IPS-NIHi11 (cell line): ENCODE data around the gene RNF130.
A peak's percentile ranks its signal among the peaks of the same experiment; 100 is the strongest.
"Not testable (repeated sequence)": the region's sequence is repeated elsewhere in the genome, so short reads cannot be mapped to it uniquely, and the experiment has no call there.

Source experiments
- DNase-seq: peaks from one replicate; pipeline ENCODE4 v3.0.0; 2012; ENCODE audit warnings: mixed read lengths, low spot score

RNF130 gene

DNA sequence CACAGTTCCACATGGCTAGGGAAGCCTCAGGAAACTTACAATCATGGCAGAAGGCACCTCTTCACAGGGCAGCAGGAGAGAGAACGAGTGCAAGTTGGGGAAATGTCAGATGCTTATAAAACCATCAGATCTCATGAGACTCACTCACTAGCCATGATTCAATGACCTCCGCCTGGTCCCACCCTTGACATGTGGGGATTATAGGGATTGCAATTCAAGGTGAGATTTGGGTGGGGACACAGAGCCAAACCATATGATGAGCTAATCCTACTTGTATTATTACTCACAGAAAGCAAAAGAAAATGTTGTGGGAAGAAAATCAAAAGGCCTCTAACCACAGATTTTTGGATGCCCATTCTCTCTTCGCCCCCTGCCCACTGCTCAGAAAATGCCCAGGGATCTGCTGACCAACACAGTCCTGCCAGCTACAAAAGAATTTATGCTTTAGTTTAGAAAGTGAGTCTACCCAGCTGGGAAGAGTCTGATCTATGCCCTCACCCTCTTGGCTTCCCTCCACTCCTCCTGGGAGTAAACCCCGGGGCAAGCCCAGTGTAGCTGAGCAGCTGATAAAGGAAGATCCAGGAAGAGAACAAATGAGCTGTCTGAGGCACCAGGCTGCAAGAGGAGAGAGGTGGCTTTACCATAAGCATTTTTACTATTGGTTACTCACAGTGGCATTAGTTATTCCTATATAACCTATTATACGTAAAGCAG, 53.1 kb downstream of the RNF130 start:
- no peak for DNase-seq

GRCh38 chr5:180015523-180015922, 56.0 kb downstream of the RNF130 start:
- DNase-seq: not testable (repeated sequence)

DNA sequence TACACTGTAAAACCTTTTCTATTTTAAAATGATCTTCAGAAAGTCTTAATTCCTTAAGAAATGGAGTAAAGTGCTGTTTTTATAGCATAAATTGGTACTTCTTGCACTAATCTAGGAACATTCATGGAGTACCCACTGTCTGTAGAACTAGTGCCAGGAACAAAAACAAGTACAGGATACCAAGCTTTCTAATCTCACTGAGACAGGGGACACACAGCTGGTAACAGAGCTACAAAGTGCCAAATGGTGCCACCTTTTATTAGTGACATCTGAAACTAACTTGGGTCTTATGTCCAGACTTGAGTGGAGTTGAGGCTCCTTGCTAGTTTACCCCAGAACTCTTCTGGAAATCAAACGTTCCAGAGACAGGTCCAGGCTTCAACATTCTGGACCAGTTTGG, 57.9 kb downstream of the RNF130 start:
- DNase-seq: no peak

- DNase-seq: no peak
Measured at GRCh38 chr5:180012316-180012715, 59.2 kb downstream of the RNF130 start.

- DNase-seq: no peak
Measured at GRCh38 chr5:180010636-180011035, 60.9 kb downstream of the RNF130 start.

DNA sequence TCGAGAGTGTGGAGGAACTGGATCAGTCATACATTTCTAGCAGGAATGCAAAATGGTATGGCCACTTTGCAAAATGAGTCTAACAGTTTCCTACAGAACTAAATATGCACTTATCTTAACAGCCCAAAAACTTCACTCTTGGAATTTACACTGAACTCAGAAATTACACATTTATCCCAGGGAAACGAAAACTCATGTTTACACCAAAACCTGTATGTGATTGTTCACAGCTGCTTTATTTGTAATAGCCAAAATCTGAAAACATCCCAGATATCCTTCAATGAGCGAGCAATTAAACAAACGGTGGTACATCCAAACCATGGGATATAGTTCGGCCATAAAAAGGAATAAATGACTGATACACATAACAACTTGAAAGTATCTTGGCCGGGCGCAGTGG, 62.0 kb downstream of the RNF130 start:
- no peak for DNase-seq

- no peak for DNase-seq
Measured at GRCh38 chr5:180008433-180008832, 63.1 kb downstream of the RNF130 start.

GRCh38 chr5:180007582-180007981, 64.0 kb downstream of the RNF130 start:
- peak; percentile 31 for DNase-seq

- no peak for DNase-seq
Measured at GRCh38 chr5:180006141-180006540, 65.4 kb downstream of the RNF130 start.

- DNase-seq: no peak
Measured at GRCh38 chr5:180003127-180003526, 68.4 kb downstream of the RNF130 start.

- DNase-seq: no peak
Measured at GRCh38 chr5:180001742-180002141, 69.8 kb downstream of the RNF130 start.

GRCh38 chr5:180001136-180001535, 70.4 kb downstream of the RNF130 start:
- DNase-seq: no peak

GRCh38 chr5:179998485-179998884, 73.1 kb downstream of the RNF130 start:
- DNase-seq: no peak

GRCh38 chr5:179994583-179995323, 76.8 kb downstream of the RNF130 start:
- DNase-seq: no peak

GRCh38 chr5:179992855-179993254, 78.7 kb downstream of the RNF130 start:
- DNase-seq: not testable (repeated sequence)

DNA sequence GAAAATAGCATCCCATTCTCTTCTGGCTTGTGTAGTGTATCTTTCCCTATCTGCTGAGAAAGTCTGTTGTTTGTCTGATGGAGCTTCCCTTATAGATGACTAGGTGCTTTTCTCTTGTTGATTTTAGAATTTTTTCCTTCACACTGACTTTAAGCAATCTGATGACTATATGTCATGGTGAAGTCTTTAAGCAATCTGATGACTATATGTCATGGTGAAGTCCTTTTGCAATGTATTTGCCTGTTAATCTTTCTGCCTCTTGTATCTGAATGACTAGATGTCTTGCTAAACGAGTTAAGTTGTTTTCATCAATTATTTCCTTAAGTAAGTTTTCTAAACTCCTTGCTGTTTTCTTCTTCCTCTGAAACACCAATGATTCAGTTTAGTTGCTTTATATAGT, 80.5 kb downstream of the RNF130 start:
- DNase-seq: no peak

- not testable (repeated sequence) for DNase-seq
Measured at GRCh38 chr5:179990525-179990924, 81.0 kb downstream of the RNF130 start.

GRCh38 chr5:179986328-179986727, 85.2 kb downstream of the RNF130 start:
- no peak for DNase-seq

DNA sequence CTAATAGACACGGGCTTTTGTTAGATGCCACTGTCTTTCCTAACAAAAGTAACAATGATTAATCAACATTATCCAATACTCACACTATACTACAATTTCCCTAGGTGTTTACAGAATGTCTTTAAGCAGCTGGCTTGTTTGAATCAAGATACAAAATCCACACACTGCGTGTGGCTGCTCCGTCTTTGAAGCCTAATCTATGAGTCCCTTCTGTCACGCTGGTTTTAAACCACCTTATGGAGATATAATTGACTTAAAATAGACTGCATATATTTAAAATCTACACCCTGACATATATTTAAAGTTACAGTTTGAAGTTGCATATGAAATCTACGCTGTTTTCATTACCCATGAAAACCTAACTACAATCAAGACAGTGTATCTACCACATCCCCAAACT, 89.9 kb downstream of the RNF130 start:
- no peak for DNase-seq

GRCh38 chr5:179980767-179981166, 90.8 kb downstream of the RNF130 start:
- DNase-seq: no peak

DNA sequence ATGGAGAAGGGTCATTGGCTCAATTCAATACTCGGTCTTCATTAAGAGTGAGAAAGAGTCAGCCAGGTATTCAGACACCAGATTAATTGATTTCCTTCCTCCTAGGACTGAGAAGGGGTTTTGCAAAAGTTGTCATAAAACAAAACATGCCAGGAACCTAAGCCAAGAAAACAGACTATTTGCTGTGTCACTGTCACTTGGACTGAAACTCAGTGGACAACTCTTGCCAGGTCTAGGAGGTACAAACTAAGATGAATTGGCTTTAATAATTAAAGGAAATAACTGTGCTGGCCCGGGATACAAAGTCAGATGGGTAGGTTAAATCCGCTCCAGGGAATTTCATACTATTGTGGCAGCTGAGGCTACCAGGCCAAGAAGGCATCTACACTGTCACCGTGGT, 92.8 kb downstream of the RNF130 start:
- no peak for DNase-seq

GRCh38 chr5:179975713-179976134, 95.8 kb downstream of the RNF130 start:
- DNase-seq: no peak

- DNase-seq: peak; percentile 62
Measured at GRCh38 chr5:179974946-179975712, 96.4 kb downstream of the RNF130 start.
